DOHH2 (cell line): ENCODE data around the gene RFESD.

Source experiments
- H3F3A ChIP-seq: fragments of 200-600 bp; sonication (generic), shearing (Covaris generic); 2 replicates; pipeline ENCODE4 v1.6.0; 2016; ENCODE audit warnings: antibody characterized with exemption, mild to moderate bottlenecking; ENCODE audit not compliant: control insufficient read depth, insufficient read depth
- H3K27ac ChIP-seq: fragments of 200-600 bp; sonication (generic); 2 replicates; pipeline ENCODE4 v1.5.1; 2014; ENCODE audit warnings: low read depth, mild to moderate bottlenecking, low read length, moderate library complexity
- H3K27me3 ChIP-seq: fragments of 200-600 bp; sonication (generic); 2 replicates; pipeline ENCODE4 v1.6.1; 2014; ENCODE audit warnings: mild to moderate bottlenecking, low read length, mixed read lengths; ENCODE audit not compliant: control insufficient read depth
- H3K36me3 ChIP-seq: fragments of 200-600 bp; sonication (generic); 2 replicates; pipeline ENCODE4 v1.6.1; 2014; ENCODE audit warnings: mild to moderate bottlenecking, low read length, moderate library complexity, mixed read lengths; ENCODE audit not compliant: control insufficient read depth
- H3K4me1 ChIP-seq: fragments of 200-600 bp; sonication (generic); 2 replicates; pipeline ENCODE4 v1.6.1; 2014; ENCODE audit warnings: mild to moderate bottlenecking, low read length, mixed read lengths; ENCODE audit not compliant: control insufficient read depth
- H3K4me2 ChIP-seq: fragments of 200-600 bp; sonication (generic); 2 replicates; pipeline ENCODE4 v1.6.0; 2014; ENCODE audit warnings: mild to moderate bottlenecking, low read length, moderate library complexity
- H3K4me3 ChIP-seq: fragments of 200-600 bp; sonication (generic); 2 replicates; pipeline ENCODE4 v1.5.1; 2014; ENCODE audit warnings: mild to moderate bottlenecking, low read length, mixed read lengths
- H3K79me2 ChIP-seq: fragments of 200-600 bp; sonication (generic); 2 replicates; pipeline ENCODE4 v1.6.1; 2014; ENCODE audit warnings: mild to moderate bottlenecking, low read length, mixed read lengths; ENCODE audit not compliant: control insufficient read depth
- H3K9me2 ChIP-seq: fragments of 200-600 bp; sonication (generic); replicated peaks from 2 replicates; pipeline ENCODE4 v1.6.1; 2014; ENCODE audit warnings: mild to moderate bottlenecking, low read length, mixed read lengths; ENCODE audit not compliant: control insufficient read depth
- H3K9me3 ChIP-seq: fragments of 200-600 bp; sonication (generic); 2 replicates; pipeline ENCODE4 v1.6.1; 2014; ENCODE audit warnings: antibody characterized with exemption, low read length, mixed read lengths; ENCODE audit not compliant: control insufficient read depth, insufficient read depth
- H4K20me1 ChIP-seq: fragments of 200-600 bp; sonication (generic); 2 replicates; pipeline ENCODE4 v1.6.0; 2014; ENCODE audit warnings: low read depth, mild to moderate bottlenecking, antibody characterized with exemption, low read length, moderate library complexity; ENCODE audit not compliant: control insufficient read depth, insufficient read depth
- EZH2phosphoT487 ChIP-seq: fragments of 200-600 bp; sonication (generic); IDR thresholded peaks from 2 replicates; pipeline ENCODE4 v1.6.1; 2017; ENCODE audit warnings: borderline replicate concordance, mild to moderate bottlenecking, antibody characterized with exemption, low read length, moderate library complexity, mixed read lengths
- TF ChIP-seq, protein P1 (sequence below): fragments of 200-600 bp; sonication (generic); IDR thresholded peaks from one replicate; pipeline ENCODE4 v1.5.1; 2014; ENCODE audit warnings: antibody characterized with exemption, mild to moderate bottlenecking, low read depth, low read length; ENCODE audit not compliant: poor library complexity, severe bottlenecking

Gene RFESD

GRCh38 chr5:95668216-95668615 is 21.6 kb downstream of the RFESD start:
- Histone ChIP-seq H3K4me3 (no peak overlapping the region), H3K27ac (no peak overlapping the region), H3K9me3 (no peaks in the 10 kb centered on the region), H4K20me1 (no peaks in the 10 kb centered on the region), H3K4me2 (no peak overlapping the region), H3K4me1 (no peaks in the 10 kb centered on the region), H3K36me3 (no peaks in the 10 kb centered on the region), H3K79me2 (no peaks in the 10 kb centered on the region), H3K27me3 (peaks cover 4% of the 10 kb centered on the region; the same call in 1 of the 2 replicates), H3F3A (no peaks in the 10 kb centered on the region), H3K9me2 (no peaks in the 10 kb centered on the region)
- TF ChIP-seq EZH2phosphoT487: no peak
- TF ChIP-seq, protein P1, sequence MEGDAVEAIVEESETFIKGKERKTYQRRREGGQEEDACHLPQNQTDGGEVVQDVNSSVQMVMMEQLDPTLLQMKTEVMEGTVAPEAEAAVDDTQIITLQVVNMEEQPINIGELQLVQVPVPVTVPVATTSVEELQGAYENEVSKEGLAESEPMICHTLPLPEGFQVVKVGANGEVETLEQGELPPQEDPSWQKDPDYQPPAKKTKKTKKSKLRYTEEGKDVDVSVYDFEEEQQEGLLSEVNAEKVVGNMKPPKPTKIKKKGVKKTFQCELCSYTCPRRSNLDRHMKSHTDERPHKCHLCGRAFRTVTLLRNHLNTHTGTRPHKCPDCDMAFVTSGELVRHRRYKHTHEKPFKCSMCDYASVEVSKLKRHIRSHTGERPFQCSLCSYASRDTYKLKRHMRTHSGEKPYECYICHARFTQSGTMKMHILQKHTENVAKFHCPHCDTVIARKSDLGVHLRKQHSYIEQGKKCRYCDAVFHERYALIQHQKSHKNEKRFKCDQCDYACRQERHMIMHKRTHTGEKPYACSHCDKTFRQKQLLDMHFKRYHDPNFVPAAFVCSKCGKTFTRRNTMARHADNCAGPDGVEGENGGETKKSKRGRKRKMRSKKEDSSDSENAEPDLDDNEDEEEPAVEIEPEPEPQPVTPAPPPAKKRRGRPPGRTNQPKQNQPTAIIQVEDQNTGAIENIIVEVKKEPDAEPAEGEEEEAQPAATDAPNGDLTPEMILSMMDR: no peak

DNA sequence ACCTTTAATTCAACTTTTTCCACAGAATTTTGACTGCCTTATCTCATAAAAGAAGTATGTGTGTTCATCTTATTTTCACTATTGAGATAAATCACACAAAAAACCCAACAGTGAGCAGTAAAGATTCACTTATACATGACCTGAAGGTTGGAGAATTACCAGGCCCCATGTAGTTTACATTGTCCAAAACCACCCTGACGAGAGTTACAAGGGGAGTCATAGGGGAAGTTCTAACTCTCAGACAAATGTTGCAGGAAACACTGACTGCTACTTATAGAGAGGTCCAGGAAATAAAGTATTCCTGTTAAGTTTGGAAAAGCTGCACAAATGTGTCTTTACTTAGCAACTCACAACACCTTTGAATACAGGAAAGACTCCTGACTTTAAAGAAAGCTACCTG is 22.2 kb downstream of the RFESD start:
- Histone ChIP-seq H3K4me2 (no peak overlapping the region), H3F3A (no peaks in the 10 kb centered on the region), H3K27me3 (peaks cover 4% of the 10 kb centered on the region; the same call in 1 of the 2 replicates), H3K79me2 (no peaks in the 10 kb centered on the region), H3K4me1 (no peaks in the 10 kb centered on the region), H3K4me3 (no peak overlapping the region), H3K9me3 (no peaks in the 10 kb centered on the region), H4K20me1 (no peaks in the 10 kb centered on the region), H3K27ac (no peak overlapping the region), H3K9me2 (no peaks in the 10 kb centered on the region), H3K36me3 (no peaks in the 10 kb centered on the region)
- TF ChIP-seq, protein P1: no peak
- TF ChIP-seq EZH2phosphoT487: no peak

GRCh38 chr5:95669540-95669939 is 23.0 kb downstream of the RFESD start:
- Histone ChIP-seq H3K36me3 (no peaks in the 10 kb centered on the region), H3K9me2 (no peaks in the 10 kb centered on the region), H3K4me3 (no peak overlapping the region), H3K27me3 (peaks cover 4% of the 10 kb centered on the region; the same call in 1 of the 2 replicates), H3K27ac (no peak overlapping the region), H3K9me3 (no peaks in the 10 kb centered on the region), H3F3A (no peaks in the 10 kb centered on the region), H3K4me2 (no peak overlapping the region), H4K20me1 (no peaks in the 10 kb centered on the region), H3K4me1 (no peaks in the 10 kb centered on the region), H3K79me2 (no peaks in the 10 kb centered on the region)
- TF ChIP-seq, protein P1: no peak
- TF ChIP-seq EZH2phosphoT487: no peak
